Tongue (tissue), 2 donors: ENCODE measurements around the gene GALR3. TPM values are rescaled to one million over a fixed set of nuclear protein-coding genes. Genes with fewer than 3 reads are reported as not detected.
"Not testable (repeated sequence)": the region's sequence is repeated elsewhere in the genome, so short reads cannot be mapped to it uniquely, and the experiment has no call there.

Experiments
- DNase-seq: peaks from one replicate; pipeline ENCODE4 v3.0.0-alpha.2; 2015
- total RNA-seq: library from RNA; depleted of rRNA; stranded (reverse); fragments of >200 nt; gene quantifications from one replicate; pipeline ENCODE4 v1.2.3, GENCODE V29; 2014

Gene GALR3, protein sequence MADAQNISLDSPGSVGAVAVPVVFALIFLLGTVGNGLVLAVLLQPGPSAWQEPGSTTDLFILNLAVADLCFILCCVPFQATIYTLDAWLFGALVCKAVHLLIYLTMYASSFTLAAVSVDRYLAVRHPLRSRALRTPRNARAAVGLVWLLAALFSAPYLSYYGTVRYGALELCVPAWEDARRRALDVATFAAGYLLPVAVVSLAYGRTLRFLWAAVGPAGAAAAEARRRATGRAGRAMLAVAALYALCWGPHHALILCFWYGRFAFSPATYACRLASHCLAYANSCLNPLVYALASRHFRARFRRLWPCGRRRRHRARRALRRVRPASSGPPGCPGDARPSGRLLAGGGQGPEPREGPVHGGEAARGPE
- not detected for total RNA-seq

DNA sequence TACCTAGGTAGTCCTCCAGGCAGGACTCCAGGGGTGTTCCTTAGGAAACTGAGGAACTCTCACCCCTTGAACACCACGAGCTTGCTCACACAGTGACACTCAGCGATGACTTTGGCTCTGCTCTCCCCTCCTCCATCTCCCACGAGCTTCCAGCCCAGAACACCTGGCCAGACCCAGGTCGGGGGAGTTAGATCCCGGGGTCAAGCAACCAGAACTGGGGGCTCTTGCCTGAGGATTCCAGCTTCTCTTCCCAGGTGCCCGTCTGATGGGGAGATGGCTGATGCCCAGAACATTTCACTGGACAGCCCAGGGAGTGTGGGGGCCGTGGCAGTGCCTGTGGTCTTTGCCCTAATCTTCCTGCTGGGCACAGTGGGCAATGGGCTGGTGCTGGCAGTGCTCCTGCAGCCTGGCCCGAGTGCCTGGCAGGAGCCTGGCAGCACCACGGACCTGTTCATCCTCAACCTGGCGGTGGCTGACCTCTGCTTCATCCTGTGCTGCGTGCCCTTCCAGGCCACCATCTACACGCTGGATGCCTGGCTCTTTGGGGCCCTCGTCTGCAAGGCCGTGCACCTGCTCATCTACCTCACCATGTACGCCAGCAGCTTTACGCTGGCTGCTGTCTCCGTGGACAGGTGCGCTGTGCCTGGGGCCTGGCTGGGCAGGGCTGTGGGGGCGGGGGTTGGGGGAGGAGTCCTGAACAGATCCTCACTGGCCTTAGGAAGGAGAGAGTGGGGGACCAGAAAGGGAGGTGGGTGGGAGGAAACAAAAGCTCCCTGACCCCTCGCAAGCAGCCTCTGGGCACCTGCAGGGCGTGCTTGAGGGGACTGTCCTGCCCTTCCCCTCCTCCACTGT is at the start of gene GALR3:
Gene GALR3, plus strand, starts transcription at position 249 of the 852 bp plus-strand sequence. Its CDS starts 25 bp downstream, at position 274.
- no peak for DNase-seq

DNA sequence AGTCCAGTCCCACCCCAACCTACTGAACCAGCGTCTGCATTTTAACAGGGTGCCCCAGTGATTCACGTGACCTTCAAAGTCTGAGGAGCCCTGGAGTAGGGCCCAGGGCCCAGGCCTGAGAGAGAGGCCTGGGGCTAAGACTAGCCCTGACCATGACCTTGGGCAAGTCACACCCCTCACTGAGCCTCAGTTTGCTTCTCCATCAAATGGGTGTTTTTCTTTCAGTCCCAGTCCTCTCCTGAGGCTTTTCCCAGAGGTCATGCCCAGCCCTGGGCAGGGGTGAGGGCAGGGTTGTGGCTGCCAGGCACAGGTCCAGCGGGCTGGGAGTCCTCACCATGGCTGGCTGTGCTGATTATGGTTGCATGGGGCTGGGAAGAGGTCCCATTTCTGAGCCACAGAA is 48.5 kb upstream of the GALR3 start:
- DNase-seq, result no peak

DNA sequence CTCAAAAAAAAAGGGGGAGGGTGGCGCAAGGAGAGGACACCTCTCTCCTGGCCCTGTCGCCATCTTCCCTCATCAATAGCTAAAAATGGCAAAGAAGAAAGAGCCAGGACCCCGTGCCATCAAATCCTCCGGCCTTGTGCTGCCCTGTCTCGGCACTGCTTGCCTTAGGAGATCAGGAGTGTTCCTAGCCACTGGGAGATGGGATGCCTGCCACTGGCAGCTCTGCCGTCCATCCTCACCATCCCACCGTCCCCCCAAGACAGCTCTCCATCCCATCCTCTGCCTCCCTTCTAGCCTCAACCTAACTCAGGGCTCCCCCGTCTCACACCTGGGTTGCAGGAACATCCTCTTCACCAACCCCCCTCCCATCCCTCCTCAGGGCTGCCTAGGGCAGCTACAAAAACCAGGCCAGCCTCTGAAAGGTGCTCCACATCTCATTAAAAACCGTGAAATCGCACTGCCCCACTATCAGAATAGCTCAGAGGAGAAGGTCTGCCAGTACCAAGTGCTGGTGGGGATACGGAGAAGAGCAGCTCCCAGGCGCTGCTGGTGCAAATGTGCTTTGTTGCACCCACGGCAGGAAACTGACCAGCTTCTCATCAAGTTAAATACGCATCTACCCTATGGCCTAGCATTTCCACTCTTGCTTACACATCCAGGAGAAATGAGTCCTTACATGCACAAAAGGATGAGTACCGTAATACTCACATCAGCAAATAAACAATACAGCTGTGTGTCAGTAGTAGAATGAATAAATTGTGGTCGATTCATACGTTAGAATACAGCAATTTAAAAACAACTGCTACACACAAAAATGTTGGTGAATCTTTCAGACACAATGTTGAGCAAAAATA is 47.2 kb upstream of the GALR3 start:
- DNase-seq, result no peak

DNA sequence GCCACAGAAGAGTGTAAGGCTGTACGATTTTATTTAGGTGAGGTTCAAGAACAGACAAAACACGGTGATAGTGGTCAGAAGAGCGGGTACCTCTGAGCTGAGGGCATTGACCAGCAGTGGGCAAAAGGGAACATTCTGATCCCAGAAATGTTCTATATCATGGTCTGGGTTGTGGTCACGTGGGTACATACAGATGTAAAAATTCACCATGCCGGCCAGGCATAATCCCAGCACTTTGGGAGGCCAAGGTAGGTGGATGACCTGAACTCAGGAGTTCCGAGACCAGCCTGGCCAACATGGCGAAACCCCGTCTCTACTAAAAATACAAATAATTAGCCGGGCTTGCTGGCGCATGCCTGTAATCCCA is 46.6 kb upstream of the GALR3 start:
- DNase-seq, result no peak

GRCh38 chr22:37777122-37777687 is 46.0 kb upstream of the GALR3 start:
- peak; percentile 20 for DNase-seq

- DNase-seq, result no peak
Observed at GRCh38 chr22:37778370-37779009, 44.7 kb upstream of the GALR3 start.

GRCh38 chr22:37781434-37782059 is 41.6 kb upstream of the GALR3 start:
- peak; percentile 34 for DNase-seq

DNA sequence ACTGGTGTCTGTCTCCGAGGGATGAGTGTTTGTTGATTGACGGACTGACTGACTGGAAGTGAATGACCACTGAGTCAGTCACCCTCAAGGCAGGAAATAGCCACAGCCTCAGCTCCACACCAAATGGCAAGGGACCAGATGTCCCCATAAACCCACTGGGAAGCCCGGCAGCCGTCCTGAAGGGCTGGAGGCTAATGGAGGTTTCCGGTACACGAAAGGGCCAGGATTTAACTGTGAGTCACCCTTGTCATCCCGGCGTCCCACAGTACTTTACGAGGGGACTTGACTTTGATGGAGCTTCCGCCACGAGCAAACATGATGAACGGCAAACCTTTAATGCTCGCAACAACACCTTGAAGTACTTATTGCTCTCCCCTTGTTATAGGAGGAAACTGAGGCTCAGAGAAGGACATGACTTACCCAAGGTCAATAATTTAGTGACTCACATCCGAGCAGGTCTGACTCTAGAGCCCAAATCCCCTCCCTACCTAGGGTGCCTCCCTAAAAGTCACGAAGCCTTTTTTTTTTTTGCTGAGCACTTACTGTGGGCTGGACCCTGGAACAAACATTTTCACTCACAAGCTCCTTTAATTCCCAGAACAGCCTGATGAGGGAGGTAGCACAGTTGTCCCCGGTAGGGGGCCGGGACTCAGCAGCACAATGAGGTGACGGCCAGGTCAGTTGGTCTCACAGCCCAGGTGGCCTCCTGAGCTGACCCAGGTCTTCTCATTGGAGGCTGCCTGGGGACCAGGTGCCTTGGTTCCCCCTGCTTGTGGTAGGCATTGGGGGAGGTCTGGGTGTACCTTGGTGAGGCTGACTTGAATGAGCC is 40.6 kb upstream of the GALR3 start:
- no peak for DNase-seq

DNA sequence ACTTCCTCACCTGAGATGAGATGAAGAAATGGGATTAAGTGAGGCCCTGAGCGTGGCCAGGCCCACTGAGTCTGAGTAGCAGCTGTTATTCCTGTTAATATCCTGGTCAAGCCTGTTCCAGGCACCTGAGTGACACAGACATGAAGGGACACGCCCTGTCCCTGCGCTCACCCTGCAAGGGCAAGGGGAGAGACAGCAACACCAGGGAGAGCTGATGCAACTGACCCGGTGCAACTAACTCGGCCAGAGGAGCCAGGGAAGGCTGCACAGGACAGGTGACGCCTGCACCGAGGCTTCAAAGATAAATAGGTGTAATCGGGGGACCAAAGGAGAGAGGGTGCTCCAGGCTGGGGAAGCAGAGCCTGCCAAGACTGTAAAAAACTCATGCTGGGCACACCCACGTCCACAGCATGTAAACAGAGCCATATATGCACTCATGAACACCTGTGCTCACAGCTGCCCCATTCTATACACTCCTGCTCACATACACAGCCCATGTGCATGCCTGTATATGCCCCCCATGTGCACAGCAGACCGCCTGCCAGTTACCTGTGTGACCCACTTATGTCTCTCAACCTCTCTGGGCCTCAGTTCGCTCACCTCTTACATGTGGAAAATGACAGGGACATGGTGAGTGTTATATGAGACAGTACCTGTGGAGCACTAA is 38.2 kb upstream of the GALR3 start:
- peak; percentile 29 for DNase-seq

GRCh38 chr22:37790234-37790633 is 32.9 kb upstream of the GALR3 start:
- DNase-seq, result no peak

DNA sequence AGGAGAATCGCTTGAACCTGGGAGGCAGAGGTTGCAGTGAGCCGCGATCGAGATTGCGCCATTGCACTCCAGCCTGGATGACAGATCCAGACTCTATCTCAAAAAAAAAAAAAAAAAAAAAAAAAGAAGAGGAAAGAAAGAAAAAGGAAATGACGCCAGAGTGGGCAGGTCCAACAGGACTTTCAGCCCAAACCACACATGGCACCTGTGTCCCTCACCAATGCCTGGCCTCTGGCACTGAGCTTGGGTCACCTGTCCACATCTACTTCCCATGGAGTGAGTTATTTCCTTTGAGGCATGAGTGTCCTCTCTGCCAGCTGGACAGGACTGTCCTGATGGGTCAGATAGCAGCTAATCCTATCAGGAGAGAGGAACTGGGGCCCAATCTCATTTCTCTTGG is 30.7 kb upstream of the GALR3 start:
- no peak for DNase-seq

GRCh38 chr22:37794376-37794775 is 28.8 kb upstream of the GALR3 start:
- DNase-seq, result no peak

DNA sequence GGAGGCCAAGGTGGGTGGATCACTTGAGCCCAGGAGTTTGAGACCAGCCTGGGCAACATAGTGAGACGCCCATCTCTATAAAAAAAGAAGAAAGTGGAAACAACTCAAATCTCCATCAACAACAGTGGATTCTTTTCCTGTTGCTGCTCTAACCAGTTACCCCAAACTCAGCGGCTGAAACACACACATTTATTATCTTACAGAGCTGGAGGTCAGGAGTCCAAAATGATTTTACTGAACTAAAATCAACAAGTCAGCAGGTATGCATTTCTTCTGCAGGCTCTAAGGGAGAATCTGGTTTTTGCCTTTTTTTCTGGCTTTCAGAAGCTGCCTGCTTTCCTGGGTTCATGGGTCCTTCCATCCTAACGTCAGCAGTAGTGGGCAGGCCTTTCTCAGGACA is 27.1 kb upstream of the GALR3 start:
- DNase-seq, result no peak

DNA sequence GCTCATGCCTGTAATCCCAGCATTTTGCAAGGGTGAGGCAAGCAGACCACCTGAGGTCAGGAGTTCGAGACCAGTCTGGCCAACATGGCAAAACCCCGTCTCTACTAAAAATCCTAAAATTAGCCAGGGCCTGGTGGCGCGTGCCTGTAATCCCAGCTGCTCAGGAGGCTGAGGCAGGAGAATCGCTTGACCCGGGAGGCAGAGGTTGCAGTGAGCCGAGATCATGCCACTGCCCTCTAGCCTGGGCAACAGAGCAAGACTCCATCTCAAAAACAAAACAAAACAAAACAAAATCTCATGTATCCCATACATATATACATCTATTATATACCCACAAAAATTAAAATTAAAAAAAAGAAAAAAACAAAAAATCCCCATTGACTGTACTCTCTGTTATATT is 25.9 kb upstream of the GALR3 start:
- DNase-seq, result not testable (repeated sequence)

DNA sequence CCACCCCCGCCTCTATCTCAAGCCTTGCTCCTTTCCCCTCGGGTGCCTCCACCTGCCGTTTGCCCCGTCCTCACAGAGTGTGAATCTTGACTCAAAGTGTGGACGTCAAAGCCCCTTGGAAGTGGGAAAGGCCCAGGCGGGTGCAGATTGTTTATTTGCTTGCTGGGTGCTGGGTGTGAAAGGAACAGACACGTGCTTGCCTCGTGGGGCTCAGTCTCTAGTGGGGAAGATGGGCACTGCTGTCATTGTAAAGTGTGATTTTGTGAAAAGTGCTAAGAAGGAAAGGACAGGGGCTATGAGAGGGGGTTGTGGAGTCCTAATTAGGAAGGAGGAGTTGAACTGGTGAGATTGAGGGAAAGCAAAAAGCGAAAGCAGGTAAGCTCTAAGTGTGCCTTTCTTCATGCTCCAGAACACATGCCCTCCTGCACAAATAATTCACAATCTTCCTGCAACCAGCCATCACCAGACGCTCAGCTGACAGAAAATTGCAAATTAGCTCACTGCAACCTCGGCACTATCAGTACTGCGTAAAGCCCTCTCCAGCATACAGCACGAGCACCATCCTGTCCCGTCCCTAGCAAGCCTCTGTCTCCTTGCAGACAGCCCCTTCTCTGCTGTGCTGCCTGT is 25.2 kb upstream of the GALR3 start:
- DNase-seq, result no peak

DNA sequence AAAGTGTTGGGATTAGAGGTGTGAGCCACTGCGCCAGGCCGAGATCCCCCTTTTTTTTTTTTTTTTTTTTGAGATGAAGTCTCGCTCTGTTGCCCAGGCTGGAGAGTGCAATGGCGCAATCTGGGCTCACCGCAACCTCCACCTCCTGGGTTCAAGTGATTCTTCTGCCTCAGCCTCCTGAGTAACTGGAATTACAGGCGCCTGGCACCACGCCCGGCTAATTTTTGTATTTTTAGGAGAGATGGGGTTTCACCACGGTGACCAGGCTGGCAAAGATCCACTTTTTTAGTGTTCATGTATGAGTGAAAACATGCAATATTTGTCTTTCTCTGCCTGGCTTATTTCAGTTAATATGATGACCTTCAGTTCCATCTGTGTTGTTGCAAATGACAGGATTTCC is 23.2 kb upstream of the GALR3 start:
- DNase-seq, result not testable (repeated sequence)

- DNase-seq, result no peak
Observed at GRCh38 chr22:37801946-37802309, 21.3 kb upstream of the GALR3 start.

DNA sequence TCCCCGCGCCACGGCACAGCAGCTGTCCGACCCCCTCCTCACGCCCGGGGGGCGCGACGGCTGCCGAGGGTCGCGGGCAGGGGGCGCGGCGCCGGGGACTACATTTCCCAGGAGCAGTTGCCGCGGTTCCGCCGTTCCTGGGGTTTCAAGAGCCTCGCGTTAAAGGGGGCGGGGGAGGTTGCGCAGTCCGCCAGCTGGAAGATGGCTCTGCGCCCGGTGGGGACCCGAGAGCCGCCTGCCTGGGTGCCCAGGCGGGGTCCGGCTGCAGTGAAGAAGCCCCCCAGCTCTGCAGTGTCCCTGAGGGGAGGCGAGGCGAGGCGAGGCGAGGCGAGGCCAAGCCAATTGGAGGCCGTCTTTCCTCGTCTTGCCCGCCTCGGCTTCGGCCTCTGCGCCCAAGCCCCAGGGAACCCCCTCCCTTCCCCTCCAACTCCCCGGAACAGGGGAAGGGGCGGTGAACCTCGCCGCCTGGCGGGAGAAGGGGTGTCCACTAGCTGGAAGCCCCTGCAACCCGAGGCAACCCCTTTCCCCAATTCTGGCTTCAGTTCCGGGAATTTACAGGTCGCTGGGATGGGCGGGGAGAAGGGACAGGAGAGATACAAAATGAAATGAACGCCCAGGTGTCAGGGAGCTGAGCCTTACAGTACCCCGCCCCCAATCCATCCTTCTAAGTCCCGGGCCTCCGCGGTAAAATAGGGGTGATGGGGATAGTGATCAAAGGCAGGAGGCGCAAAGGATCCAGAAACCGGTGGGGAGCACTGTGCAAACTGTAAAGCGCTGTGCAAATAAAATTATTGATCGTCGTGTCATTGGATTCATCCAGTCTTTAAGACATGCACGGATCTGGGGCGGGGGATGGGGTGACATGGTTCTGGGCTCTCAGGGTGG is 20.6 kb upstream of the GALR3 start:
- peak; percentile 89 for DNase-seq
